HepG2 (cell line): ENCODE results near the gene SAMD4A. TPM values are rescaled to one million over a fixed set of nuclear protein-coding genes. Genes with fewer than 3 reads are reported as not detected.

Experiments
- FOXA3 ChIP-seq: IDR thresholded peaks from 2 replicates; pipeline ENCODE4 v1.6.1; 2016; ENCODE audit warnings: missing genetic modification reagents, missing compliant biosample characterization
- HMGXB3 ChIP-seq: sonication (generic); formaldehyde crosslinking; IDR thresholded peaks from 2 replicates; pipeline ENCODE4 v1.4.0; 2020; ENCODE audit warnings: missing genetic modification reagents, borderline replicate concordance
- IKZF4 ChIP-seq: sonication (generic); formaldehyde crosslinking; IDR thresholded peaks from 2 replicates; pipeline ENCODE4 v1.5.1; 2020; ENCODE audit warnings: borderline replicate concordance, mild to moderate bottlenecking, low read depth, missing genetic modification reagents; ENCODE audit errors: not compliant biosample characterization
- NONO ChIP-seq, 2 experiments: fragments of 450-650 bp in 1 of 2; sonication (generic) in 1 of 2; formaldehyde crosslinking in 1 of 2; IDR thresholded peaks in 1 of 2; conservative IDR thresholded peaks in 1 of 2; 2 replicates each; pipeline versions ENCODE4 v1.6.1 to v1.8.0; 2017 to 2022; ENCODE audit warnings: mild to moderate bottlenecking in 1 of 2, missing genetic modification reagents in 1 of 2, moderate library complexity in 1 of 2
- SATB2 ChIP-seq: sonication (generic); formaldehyde crosslinking; IDR thresholded peaks from 2 replicates; pipeline ENCODE4 v1.5.0; 2020; ENCODE audit warnings: missing genetic modification reagents
- TAF15 ChIP-seq: fragments of 200-400 bp; formaldehyde crosslinking; IDR thresholded peaks from one replicate; pipeline ENCODE4 v1.6.1; 2018; ENCODE audit warnings: mild to moderate bottlenecking, low read depth, low read length; ENCODE audit not compliant: poor library complexity, severe bottlenecking
- TFDP1 ChIP-seq: IDR thresholded peaks from 2 replicates; pipeline ENCODE4 v1.6.1; 2016; ENCODE audit warnings: missing compliant biosample characterization, missing genetic modification reagents, borderline replicate concordance
- ZBTB40 ChIP-seq, 2 experiments: fragments of 450-650 bp in 1 of 2; sonication (generic) in 1 of 2; formaldehyde crosslinking in 1 of 2; IDR thresholded peaks; 2 replicates each; pipeline versions ENCODE4 v1.6.1 to v1.8.0; 2016 to 2022; ENCODE audit warnings: antibody characterized with exemption in 1 of 2, mild to moderate bottlenecking in 1 of 2, missing genetic modification reagents in 1 of 2
- ZEB1 ChIP-seq: IDR thresholded peaks from 2 replicates; pipeline ENCODE4 v1.6.1; 2012; ENCODE audit warnings: mild to moderate bottlenecking, low read depth, inconsistent platforms; ENCODE audit not compliant: insufficient replicate concordance
- ZFP1 ChIP-seq: IDR thresholded peaks from 2 replicates; pipeline ENCODE4 v1.6.1; 2016
- ZNF12 ChIP-seq: sonication (generic); formaldehyde crosslinking; IDR thresholded peaks from 2 replicates; pipeline ENCODE4 v1.5.0; 2020; ENCODE audit warnings: missing genetic modification reagents
- ZNF274 ChIP-seq: sonication (generic); formaldehyde crosslinking; IDR thresholded peaks from 2 replicates; pipeline ENCODE4 v1.5.1; 2020; ENCODE audit warnings: mild to moderate bottlenecking, missing genetic modification reagents
- ZNF335 ChIP-seq: sonication (generic); formaldehyde crosslinking; IDR thresholded peaks from 2 replicates; pipeline ENCODE4 v1.4.0; 2020; ENCODE audit warnings: missing genetic modification reagents
- ZNF367 ChIP-seq: sonication (generic); formaldehyde crosslinking; IDR thresholded peaks from 2 replicates; pipeline ENCODE4 v1.4.0; 2020; ENCODE audit warnings: missing genetic modification reagents, borderline replicate concordance
- ZNF781 ChIP-seq: sonication (generic); formaldehyde crosslinking; IDR thresholded peaks from 2 replicates; pipeline ENCODE4 v1.5.1; 2020; ENCODE audit warnings: borderline replicate concordance, mild to moderate bottlenecking, missing genetic modification reagents; ENCODE audit errors: not compliant biosample characterization
- polyA plus RNA-seq, 8 experiments: library from polyadenylated mRNA; depleted of rRNA in 3 of 8; stranded (reverse) in 7 of 8; unstranded in 1 of 8; fragments of >200 nt; fragmentation: Illumina TruSeq in 4 of 8; extraction: Trizol in 4 of 8; gene quantifications; 2 replicates each; pipeline versions ENCODE4 v1.2.1 to v1.2.3, GENCODE V29; 2011 to 2016; ENCODE audit warnings: low read depth in 4 of 8, missing spikeins in 1 of 8, mixed read lengths in 1 of 8; ENCODE audit not compliant: insufficient read depth in 1 of 8
- total RNA-seq, 5 experiments: library from RNA; depleted of rRNA; stranded (reverse); fragments of >200 nt; fragmentation: Illumina TruSeq; extraction: Trizol; gene quantifications; 2 replicates each; pipeline ENCODE4 v1.2.3, GENCODE V29; 2016; ENCODE audit warnings: low read depth in 1 of 5

The SAMD4A gene
- total and polyA plus RNA-seq, 2 of the 13 experiments (the other 11 are each of a cell fraction or from before 2014, with no cell fraction given): 11.8 to 13.0 TPM

GRCh38 chr14:54556535-54556934 lies 10.4 kb upstream of the SAMD4A start (continued):
- TF ChIP-seq TFDP1 (CRISPR knock-in tag): 0 out of 2 replicates have a peak, but pooled peaks have one; percentile 14
- peak; percentile 29 for TF ChIP-seq FOXA3
- TF ChIP-seq ZNF781 (CRISPR knock-in tag): no peak
- TF ChIP-seq ZFP1 (CRISPR knock-in tag): no peak
- TF ChIP-seq ZNF12 (CRISPR knock-in tag): peak; percentile 57; the same call in 1 of the 2 replicates
- no peak for TF ChIP-seq SATB2 (CRISPR knock-in tag)
- TF ChIP-seq ZBTB40 (IDR thresholded peaks at IDR 0.05): no peak
- no peak for TF ChIP-seq ZBTB40 (CRISPR knock-in tag; IDR thresholded peaks at IDR 0.05)
- no peak for TF ChIP-seq ZNF335 (CRISPR knock-in tag)
- no peak for TF ChIP-seq IKZF4 (CRISPR knock-in tag)
- TF ChIP-seq ZNF367: no peak
- no peak for TF ChIP-seq TAF15
- TF ChIP-seq ZEB1: no peak
- TF ChIP-seq NONO (IDR thresholded peaks at IDR 0.05): no peak
- TF ChIP-seq NONO (CRISPR knock-in tag; conservative IDR thresholded peaks at IDR 0.05): no peak
- TF ChIP-seq HMGXB3 (CRISPR knock-in tag): no peak
- TF ChIP-seq ZNF274 (CRISPR knock-in tag): no peak
